AG08396 (cell line): ENCODE measurements around the gene RASSF4.
A peak's percentile ranks its signal among the peaks of the same experiment; 100 is the strongest.

ENCODE experiments used
- DNase-seq: peaks from one replicate; pipeline ENCODE4 v3.0.0; 2012; ENCODE audit warnings: low spot score, mixed read lengths

The RASSF4 gene

DNA sequence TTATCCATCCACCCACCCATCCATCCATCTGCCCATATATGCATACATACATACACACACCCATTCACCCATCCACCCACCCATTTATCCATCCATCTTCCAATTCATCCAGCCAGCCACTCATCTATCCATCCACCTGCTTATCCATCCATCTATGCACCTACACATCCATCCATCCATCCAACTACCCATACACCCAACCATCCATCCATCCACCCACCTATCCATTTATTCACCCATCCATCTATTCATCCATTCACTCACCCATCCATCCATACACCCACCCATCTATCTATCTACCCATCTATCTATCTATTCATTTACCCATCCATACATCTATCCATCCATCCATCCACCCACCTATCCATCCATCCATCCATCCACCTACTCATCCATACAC is 31.1 kb upstream of the RASSF4 start:
- DNase-seq: no peak

DNA sequence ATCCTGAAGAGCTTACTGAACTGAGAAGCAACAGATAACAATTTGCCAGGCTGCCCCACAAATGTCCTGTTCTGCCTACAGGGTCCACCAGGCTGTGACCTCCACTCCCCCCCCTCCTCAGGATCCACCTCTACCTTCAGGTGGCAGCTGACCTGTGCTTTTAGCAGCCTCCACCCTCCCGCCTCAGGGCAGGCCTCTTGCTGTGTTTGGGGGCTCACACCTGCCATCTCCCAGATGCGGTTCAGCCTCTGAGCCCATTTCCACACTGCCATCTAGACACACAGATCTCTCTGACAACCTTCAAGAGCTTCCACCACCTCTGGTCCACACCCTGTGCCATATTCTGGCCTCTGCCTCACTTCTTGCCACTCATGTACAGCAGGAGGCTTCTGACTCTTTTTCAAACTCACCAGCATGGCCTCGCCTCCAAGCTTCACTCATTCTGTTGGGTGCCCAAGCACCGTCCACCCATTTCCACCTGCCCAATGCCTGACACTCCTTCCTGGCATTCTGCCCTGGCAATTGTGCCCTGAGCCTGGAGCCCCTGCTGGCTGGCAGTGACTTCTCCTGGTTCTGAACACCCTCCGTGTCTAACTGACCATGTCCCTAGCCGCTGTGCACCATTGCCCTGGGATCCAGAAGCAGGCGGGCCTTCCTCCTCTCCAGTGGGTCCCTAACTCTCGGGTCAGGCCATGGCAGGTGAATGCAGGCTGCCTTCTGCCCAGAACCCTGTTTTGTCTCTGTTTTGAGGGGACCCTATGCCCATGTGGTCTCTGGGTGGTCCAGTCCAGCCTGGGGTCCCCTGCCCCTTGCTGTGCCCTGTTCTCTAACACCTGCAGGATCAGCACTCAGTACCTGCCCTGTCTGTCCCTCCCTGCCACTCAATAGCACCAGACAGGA is 30.0 kb upstream of the RASSF4 start:
- DNase-seq: no peak

DNA sequence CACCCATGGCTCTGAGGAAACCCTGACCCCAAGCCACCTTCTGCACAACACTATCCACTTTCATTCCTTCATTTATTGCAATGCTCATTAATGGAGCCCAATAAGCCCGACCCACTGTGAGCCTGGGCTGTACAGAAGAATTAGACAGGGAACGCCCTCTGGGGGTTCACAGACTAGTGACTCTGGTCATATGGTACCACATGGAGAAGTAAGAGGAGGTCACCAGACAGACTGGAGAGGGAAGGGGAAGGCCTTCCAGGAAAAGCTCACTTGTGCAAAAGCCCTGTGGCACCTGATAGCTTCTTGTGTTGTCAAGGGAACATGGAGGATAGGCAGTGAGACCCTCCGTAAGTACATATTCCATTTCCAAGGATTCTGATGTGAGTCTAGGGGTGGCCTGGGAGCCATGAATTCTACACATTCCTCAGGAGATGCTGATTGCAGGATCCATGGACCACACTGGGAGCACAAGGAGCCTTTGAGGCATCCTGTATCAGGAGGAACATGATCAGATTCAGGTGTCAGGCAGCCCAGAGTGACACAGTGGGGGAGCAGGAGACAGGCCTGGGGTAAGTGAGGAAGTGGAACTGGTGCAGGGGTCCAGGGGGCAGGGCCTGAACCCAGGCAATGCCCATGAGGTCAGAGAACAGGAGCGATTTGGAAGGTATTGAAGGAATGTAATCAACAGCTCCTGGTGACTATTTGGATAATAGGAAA is 28.5 kb upstream of the RASSF4 start:
- DNase-seq: no peak

DNA sequence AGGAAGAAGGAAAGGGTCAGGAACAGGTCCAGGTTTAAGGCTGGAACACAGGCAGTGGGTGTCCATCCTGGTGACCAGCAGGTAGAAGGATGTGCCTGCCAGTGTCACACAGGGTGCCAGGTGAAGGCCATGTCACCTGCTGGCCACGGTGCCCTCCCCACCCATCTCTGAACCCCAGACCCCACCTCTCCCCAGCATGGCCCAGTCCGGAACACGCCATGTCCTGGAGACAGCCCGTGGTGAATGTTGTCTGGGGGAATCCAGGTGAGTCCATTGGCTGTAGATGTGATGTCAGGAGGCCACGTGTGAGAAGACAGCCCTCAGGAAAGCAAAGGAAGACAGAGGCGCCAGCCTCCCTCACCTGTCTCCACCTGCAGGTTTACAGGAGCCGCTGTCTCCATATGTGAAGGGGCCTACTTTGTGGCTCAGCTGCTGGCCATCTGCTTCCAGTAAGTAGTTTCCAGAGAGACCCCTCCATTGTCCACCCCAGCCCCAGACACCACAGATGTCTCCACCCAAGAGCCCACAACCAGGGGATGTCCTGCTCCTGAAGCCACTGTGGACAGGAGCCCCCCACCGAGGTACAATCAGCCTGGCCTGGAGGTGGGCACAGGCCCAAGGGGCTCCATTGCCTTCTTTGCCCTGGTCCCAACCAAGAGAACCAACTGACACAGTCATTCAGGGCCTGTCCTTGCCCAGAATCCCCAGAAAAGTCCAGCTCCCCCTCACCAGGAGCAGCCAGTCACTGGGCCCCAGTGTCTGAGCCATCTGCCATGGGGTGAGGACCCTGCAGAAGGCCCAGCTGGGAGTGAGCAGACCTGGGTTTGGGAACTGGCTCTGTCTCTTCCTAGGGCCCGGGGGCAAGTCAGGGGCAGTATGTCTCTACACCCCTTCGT is 27.7 kb upstream of the RASSF4 start:
- DNase-seq: no peak

DNA sequence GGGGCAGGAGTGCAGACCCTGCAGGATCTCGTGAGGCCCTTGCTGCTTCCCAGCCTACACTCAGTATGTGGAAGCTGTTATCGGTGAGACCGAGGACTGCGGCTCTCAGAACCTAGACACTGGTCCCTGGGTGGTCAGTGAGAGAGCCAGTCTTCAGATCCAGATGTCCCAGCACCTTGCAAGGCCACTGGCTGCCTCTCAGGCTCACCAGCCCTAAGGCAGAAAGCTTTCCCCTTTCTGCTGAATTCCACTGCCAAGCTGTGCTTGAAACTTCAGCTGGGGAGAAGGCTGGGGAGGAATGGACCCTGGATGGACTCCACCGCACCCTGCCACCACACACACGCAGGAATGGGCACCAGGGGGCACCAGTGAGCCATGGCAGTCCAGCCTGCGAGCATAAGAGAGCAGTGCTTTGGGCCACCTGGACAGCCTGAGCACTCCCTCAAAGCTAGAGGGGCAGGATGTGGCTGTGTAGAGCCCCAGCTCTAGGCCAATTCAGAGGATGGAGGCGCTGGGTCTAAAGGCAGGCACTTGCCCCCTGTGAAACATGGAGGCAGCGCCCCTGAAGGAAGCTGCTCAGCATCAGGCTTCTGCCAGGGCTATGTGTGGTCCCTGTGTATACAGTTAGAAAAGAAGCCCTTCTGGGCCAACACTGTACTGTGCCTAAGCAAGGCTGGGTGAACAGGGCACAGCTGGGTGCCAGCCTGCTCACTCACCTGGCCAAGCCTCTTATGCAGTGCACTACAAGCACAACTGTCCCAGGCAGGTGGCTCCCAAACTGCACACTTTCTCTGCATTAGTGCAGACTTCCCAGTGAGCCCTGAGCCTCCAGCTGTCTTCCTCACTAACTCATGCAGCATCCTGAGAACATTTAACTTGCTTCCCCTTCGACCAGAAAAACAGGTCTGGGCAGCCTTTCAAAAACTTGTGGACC is 26.8 kb upstream of the RASSF4 start:
- peak; percentile 79 for DNase-seq

DNA sequence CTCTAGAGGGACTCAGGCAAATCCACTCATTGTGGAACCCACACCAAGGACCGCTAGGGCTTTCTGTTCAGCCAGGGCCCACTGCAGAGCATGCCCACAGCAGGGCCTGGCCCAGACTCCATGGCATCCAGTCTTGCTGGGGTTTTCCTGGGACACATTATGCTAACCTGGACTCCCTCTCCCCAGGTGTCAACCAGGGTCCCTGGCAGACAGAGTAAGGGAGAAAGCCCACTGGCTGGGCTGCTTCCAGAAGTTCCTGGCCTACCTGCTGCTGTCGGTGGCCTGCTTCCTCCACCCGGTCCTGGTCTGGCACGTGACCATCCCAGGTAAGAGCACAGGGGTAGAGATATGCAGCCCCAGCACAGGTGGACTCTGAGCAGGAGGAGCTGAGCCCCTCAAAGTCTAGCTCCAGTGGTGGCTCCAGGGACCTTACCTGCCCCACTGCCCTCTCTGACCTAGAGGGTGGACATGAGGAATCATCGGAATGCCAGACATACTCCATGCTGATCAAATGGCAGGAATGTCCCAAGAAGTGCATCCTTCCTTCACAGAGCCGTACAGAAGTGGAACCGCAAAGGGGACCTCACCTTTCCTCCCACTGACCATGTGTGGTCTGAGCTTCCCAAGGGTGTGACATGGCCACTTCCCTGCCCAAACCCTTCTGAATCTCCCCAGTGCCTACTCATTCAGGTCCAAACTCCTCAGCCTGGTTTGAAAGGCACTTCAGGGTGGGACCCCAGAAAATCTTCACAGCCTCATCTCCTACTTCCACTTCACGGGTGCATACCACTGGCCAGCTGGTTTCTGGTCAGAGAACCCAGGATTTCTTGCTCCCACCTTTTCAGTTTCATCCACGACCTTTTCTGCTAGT is 25.9 kb upstream of the RASSF4 start:
- DNase-seq: no peak

DNA sequence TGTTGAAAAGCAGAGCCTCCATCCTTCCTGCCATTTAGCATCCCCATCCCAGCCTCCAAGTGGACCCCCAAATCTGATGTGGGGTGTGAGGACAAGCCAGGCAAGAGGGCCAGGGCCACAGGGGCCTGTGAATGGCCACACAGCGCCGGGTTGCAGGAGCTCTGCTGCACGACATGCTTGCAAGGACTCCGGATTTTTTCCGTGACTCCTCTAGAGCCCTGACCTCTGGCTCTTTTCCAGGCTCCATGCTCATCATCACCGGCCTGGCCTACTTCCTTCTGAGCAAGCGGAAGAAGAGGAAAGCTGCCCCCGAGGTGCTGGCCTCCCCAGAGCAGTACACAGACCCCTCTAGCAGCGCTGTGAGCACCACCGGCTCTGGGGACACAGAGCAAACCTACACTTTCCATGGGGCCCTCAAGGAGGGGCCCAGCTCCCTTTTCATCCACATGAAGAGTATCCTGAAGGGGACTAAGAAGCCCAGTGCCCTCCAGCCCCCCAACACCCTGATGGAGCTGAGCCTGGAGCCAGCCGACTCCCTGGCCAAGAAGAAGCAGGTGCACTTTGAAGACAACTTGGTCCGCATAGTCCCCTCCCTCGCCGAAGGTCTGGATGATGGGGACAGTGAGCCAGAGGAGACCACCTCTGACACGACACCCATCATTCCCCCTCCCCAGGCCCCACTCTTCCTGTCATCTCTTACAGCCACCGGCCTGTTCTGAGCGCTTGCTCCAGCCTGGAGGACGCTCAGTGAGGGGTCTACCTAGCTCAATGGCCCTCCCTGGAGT is 25.0 kb upstream of the RASSF4 start:
- DNase-seq: no peak

DNA sequence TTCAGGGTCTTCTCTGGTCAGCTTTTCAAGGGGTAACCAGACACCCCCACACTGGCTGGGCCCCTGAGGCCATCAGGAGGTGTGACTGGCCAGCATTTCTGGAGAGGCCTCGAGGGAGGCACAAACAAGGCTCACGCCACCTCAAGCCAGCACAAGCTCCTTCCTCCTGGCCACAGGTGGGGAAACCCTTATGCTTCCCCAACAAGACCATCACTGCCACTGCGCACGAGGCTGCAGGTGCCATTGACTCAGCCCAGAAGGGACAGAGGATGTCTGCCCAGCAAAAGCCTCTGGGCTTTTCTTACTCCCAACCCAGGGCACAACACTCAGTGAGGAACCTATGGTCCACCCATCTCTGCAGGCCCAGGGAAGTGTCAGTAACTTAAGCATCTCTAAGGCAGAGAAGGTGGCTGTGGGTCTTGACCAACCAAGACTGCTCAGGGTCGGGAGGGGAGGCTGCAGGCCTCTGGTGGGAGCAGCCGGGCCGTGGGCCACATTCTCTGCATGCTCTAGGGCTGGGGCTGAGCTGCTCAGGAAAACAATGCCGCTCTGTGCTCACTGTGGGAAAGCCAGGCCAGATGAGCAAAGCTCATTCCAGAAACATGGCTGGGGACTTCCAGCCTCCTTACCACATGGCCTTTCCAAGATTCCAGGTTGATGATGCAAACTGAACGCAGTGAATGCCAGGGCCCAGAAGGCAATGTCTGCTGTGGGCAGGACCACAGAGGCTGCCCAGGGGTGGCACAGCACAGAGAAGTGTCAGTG is 24.2 kb upstream of the RASSF4 start:
- peak; percentile 60 for DNase-seq

DNA sequence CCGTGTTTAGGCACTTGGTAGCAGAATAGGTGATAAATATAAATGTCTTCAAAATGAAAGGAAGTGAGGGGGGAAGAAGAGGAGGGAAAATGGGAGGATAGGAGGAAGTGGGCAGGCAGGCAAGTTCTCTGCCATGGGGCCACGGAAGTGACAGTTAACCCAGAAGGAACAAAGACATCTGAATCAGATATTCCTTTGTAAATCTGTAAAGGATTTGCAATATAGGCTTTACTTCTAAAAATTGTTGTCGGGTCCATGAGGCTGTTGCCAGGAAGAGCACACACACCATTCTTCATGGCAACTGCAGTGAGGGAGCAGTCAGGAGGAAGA is 23.7 kb upstream of the RASSF4 start:
- DNase-seq: no peak

DNA sequence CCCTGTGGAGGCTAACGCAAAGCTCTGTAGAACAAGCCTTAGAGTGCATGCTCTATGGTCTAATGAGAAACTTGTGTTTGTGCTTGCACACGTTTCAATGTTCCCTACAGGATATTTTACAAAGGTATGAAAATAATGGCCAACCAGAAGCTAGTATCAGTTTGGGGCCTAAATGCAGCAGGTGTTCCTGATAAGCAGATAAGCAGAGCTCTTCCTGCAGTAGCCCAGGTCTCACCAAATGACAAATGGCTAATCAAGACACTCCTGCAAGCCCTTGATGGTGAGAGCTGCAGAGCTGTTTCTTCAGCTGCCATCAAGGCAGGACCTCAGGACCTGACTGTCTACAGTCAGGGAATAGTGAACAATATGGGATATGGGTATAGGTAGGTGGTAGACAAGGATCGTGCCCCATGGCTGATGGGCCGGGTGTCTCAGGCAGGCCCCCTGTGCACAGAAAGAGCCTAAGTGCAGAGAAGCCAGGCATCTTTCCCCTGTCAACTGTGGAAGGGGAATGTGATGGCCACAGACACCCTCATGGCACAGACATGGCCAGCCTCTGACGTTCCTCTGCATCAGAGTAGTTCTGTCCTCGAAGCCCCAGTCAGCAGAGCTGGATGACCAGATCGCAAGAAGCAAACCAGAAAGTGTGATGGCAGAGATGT is 23.2 kb upstream of the RASSF4 start:
- DNase-seq: no peak

DNA sequence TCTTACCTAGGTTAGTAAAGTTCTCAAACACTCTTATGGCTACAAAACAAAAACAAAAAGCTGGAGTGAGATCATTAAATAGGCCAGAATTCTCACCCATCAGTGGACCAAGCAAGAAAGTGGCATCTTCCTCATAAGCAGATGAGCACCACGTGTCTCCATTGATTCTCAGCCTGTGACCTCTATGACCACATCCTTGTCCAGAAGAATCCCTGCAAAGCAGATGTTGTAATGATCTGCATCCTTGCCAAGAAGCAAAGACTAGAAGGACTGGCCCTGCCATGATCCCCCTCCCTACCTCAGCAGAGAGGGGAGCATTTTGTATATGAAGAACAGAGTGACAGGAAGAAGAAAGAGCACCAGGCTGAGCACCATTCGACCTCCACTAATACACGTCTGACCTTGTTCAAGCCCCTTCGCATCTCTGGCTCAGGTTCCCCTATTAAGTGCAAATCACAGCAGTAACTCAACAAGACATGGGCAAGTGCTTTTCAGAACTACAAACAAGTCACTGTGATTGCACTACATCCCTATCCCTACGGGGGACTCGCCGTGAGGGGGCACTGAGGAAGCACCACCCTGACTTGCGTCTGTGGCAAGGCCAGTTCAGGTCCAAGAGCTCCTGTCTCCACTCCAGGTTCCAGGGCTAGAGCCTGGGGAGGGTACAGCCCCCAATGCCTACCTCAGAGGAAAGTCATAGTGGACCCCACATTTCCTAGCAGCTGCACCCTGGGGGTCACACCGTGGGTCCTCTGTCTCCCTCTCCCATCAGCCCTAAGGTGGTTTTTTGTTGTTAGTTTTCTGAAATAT is 22.2 kb upstream of the RASSF4 start:
- DNase-seq: no peak

DNA sequence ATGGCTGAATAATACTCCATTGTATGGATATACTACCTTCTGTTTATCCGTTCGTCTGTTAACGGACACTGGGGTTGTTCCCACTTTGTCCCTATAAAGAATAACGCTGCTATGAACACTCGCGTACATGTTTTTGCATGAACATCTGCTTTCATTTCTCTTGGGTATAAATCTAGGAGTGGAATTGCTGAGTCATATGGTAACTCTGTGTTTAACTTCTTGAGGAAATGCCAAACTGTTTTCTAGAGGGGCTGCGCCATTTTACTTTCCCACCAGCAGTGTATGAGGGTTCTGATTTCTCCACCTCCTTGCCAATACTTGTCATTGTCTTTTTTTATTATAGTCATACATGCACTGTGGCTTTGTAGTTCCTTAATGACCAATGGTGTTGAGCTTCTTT is 20.6 kb upstream of the RASSF4 start:
- DNase-seq: no peak

DNA sequence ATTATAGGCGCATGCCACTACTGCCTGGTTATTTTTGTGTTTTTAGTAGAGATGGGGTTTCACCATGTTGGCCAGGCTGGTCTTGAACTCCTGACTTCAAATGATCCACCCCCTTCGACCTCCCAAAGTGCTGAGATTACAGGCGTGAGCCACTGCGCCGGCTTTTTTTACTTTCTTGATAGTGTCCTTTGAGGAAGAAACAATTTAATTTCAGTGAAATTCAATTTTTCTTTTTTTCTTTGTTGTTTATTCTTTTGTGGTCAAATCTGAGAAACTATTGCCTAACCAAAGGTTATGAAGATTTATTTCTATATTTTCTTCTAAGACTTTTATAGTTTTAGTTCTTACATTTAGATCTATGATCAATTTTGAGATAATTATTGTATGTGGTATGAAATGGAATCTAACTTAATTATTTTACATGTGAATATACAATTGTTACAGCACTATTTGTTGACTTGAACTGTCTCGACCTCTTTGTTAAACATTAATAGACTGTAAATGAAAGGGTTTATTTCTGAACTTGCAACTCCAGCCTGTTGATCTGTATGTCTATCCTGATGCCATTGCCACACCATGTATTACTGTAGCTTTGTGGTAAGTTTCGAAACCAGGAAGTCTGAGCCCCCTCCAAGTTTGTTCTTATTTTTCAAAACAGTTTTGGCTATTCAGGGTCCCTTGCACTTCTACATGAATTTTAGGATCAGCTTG is 19.8 kb upstream of the RASSF4 start:
- no peak for DNase-seq

DNA sequence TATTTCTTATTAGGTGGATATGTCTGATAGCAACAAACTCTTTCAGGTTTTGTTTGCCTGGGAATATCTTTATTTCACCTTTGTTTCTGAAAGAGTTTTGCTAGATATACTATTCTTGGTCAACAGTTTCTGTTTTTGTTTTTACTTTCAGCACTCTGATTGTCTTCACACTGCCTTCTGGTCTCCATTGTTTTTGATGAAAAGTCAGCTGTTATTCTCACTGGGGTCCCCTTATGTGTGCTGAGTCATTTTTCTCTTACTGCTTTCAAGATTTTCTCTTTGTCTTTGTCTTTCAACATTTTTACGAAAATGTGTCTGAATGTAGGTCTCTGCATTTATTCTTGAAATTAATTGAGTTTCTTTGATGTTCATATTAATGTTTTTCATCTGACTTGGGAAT is 15.2 kb upstream of the RASSF4 start:
- no peak for DNase-seq

DNA sequence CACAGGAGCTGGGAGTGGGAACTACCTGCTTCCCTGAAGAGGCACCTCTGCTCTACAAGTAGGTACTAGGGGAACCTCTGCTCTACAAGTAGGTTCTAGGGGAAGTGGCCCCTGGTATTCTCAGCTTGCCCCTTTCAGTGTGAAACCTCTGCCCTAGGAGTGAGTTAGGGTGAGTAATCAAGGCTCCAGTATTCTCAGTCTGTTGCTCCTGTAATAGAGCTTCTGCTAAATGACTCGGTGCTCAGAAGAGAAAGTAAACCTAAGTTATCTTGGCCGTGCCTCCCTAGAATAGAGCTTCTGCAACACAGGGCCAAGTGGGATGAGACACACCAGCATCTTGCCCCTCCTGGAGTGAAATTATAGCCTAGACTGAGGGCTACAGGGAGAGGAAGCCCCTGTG is 13.4 kb upstream of the RASSF4 start:
- DNase-seq: no peak

DNA sequence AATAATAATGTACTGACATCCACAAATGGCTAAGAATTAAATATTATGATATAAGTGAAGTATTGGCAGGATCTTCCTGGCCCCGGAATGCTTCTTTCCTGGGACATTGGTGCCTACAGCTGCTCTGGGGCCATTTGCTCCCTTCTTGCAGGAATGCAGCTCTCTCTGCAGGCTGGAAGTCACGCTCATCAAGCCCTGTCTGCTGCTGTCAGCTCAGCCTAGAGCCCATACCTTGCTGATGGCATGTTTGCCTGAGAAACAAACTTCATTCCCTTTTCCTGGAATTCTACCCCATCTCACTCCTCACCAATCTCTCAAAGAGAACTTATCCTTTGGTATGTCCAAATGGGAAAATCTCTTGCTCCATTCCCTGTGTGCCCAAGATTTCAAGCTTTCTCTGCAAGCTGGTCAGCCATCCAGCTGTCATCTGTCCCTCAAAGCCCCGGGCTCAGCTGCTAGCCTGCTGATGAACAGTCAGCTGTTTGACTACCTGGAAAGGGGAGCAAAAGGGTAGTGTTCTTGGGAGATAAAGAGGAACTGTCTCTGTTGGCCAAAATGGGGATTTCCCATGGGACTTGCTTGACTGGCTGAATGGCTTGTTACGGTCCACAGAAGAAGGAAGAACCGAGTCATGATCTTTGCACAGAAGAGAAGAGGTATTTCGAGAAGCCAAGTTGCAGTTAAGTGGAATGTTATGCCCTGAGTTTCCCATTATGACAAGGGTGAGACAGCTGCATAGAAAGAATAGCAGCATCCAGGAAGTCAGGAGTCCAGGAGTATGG is 12.0 kb upstream of the RASSF4 start:
- no peak for DNase-seq
